ENCODE data around the gene GPR161.
"Not testable (repeated sequence)": the region's sequence is repeated elsewhere in the genome, so short reads cannot be mapped to it uniquely, and the experiment has no call there.

The GPR161 gene

DNA sequence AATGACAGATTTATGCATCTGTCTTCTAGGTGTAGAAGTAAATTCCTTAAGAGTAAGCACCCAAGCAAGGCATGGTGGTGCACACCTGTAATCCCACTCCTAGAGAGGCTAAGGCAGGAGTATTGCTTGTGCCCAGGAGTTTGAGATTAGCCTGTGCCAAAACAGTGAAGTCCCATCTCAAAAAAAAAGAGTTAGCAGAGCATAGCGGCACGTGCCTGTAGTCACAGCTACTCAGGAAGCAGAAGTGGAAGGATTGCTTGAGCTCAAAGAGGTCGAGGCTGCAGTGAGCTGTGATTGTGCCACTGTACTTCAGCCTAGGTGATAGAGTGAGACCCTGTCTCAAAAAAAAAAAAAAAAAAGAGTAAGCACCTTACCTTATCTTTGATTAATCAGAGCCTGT lies 26.9 kb upstream of the GPR161 start:
- Mint-ChIP-seq H3K27ac (no peak overlapping the region), H3K27me3 (ENCODE audit: low read depth) (peaks cover 4% of the 10 kb centered on the region), H3K4me1 (no peaks in the 10 kb centered on the region), H3K4me3 (no peak overlapping the region), H3K36me3 (ENCODE audit: low read depth) (peaks cover 10% of the 10 kb centered on the region), H3K9me3 (peaks cover 15% of the 10 kb centered on the region)
- TF ChIP-seq, protein P1, sequence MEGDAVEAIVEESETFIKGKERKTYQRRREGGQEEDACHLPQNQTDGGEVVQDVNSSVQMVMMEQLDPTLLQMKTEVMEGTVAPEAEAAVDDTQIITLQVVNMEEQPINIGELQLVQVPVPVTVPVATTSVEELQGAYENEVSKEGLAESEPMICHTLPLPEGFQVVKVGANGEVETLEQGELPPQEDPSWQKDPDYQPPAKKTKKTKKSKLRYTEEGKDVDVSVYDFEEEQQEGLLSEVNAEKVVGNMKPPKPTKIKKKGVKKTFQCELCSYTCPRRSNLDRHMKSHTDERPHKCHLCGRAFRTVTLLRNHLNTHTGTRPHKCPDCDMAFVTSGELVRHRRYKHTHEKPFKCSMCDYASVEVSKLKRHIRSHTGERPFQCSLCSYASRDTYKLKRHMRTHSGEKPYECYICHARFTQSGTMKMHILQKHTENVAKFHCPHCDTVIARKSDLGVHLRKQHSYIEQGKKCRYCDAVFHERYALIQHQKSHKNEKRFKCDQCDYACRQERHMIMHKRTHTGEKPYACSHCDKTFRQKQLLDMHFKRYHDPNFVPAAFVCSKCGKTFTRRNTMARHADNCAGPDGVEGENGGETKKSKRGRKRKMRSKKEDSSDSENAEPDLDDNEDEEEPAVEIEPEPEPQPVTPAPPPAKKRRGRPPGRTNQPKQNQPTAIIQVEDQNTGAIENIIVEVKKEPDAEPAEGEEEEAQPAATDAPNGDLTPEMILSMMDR (IDR thresholded peaks at IDR 0.05; ENCODE audit: unreplicated experiment in 3 of 3), result no peak

GRCh38 chr1:168161459-168161858 lies 24.7 kb upstream of the GPR161 start:
- peaks cover 17% of the 10 kb centered on the region for H3K36me3 Mint-ChIP-seq (ENCODE audit: low read depth)
- H3K4me3 Mint-ChIP-seq, result no peak overlapping the region
- H3K27ac Mint-ChIP-seq, result no peak overlapping the region
- no peaks in the 10 kb centered on the region for H3K4me1 Mint-ChIP-seq
- no peaks in the 10 kb centered on the region for H3K27me3 Mint-ChIP-seq (ENCODE audit: low read depth)
- TF ChIP-seq, protein P1 (IDR thresholded peaks at IDR 0.05; ENCODE audit: unreplicated experiment in 3 of 3), result no peak
- peaks cover 35% of the 10 kb centered on the region for H3K9me3 Mint-ChIP-seq

DNA sequence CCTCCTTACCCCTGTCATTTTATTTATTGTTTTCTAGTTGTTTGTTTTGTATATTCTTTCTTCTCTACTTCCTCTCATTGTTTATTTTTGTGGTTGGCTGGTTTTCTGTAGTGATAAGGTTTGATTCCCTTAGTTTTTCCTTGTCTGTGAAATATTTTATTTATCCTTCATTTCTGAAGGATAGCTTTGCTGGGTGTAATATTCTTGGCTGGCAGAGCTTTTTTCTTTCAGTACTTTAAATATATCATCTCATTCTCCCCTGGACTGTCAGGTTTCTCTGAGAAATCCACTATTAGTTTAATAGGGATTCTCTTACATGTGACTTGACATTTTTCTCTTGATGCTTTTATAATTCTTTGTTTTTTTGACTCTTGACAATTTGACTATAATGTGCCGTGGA lies 23.2 kb upstream of the GPR161 start:
- Mint-ChIP-seq H3K36me3 (ENCODE audit: low read depth) (peaks cover 17% of the 10 kb centered on the region), H3K4me1 (no peaks in the 10 kb centered on the region), H3K27me3 (ENCODE audit: low read depth) (no peaks in the 10 kb centered on the region), H3K9me3 (peaks cover 44% of the 10 kb centered on the region), H3K4me3 (no peak overlapping the region), H3K27ac (no peak overlapping the region)
- TF ChIP-seq, protein P1 (IDR thresholded peaks at IDR 0.05; ENCODE audit: unreplicated experiment in 3 of 3), result no peak

GRCh38 chr1:168159251-168159650 lies 22.5 kb upstream of the GPR161 start:
- no peaks in the 10 kb centered on the region for H3K4me1 Mint-ChIP-seq
- no peak overlapping the region for H3K27ac Mint-ChIP-seq
- H3K9me3 Mint-ChIP-seq, result peaks cover 45% of the 10 kb centered on the region
- TF ChIP-seq, protein P1 (IDR thresholded peaks at IDR 0.05; ENCODE audit: unreplicated experiment in 3 of 3), result no peak
- peaks cover 17% of the 10 kb centered on the region for H3K36me3 Mint-ChIP-seq (ENCODE audit: low read depth)
- H3K4me3 Mint-ChIP-seq, result no peak overlapping the region
- H3K27me3 Mint-ChIP-seq (ENCODE audit: low read depth), result no peaks in the 10 kb centered on the region

- TF ChIP-seq, protein P1 (IDR thresholded peaks at IDR 0.05; ENCODE audit: unreplicated experiment in 3 of 3), result no peak
- no peak overlapping the region for H3K4me3 Mint-ChIP-seq
- no peak overlapping the region for H3K27ac Mint-ChIP-seq
- peaks cover 45% of the 10 kb centered on the region for H3K9me3 Mint-ChIP-seq
- H3K4me1 Mint-ChIP-seq, result no peaks in the 10 kb centered on the region
- peaks cover 17% of the 10 kb centered on the region for H3K36me3 Mint-ChIP-seq (ENCODE audit: low read depth)
- no peaks in the 10 kb centered on the region for H3K27me3 Mint-ChIP-seq (ENCODE audit: low read depth)
Observed at GRCh38 chr1:168157638-168158037, 20.9 kb upstream of the GPR161 start.

- Mint-ChIP-seq H3K4me1 (no peaks in the 10 kb centered on the region), H3K27me3 (ENCODE audit: low read depth) (no peaks in the 10 kb centered on the region), H3K9me3 (peaks cover 45% of the 10 kb centered on the region), H3K27ac (no peak overlapping the region), H3K36me3 (ENCODE audit: low read depth) (peaks cover 17% of the 10 kb centered on the region), H3K4me3 (no peak overlapping the region)
- TF ChIP-seq, protein P1 (IDR thresholded peaks at IDR 0.05; ENCODE audit: unreplicated experiment in 3 of 3), result no peak
Observed at GRCh38 chr1:168155910-168156309, 19.2 kb upstream of the GPR161 start.

DNA sequence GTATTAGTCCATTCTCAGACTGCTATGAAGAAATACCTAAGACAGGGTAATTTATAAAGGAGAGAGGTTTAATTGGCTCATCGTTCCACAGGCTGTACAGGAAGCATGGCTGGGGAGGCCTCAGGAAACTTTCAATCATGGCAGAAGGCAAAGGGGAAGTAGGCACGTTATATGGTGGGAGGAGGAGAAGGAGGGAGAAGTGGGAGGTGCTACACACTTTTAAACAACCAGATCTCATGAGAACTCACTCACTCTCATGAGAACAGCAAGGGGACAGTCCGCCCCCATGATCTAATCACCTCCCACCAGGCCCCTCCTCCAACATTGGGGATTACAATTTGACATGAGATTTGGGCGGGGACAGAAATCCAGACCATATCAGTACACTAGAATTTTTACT lies 18.0 kb upstream of the GPR161 start:
- H3K36me3 Mint-ChIP-seq (ENCODE audit: low read depth); H3K27me3 Mint-ChIP-seq (ENCODE audit: low read depth); H3K27ac Mint-ChIP-seq; H3K4me3 Mint-ChIP-seq; H3K4me1 Mint-ChIP-seq: not testable (repeated sequence)
- H3K9me3 Mint-ChIP-seq, result peaks cover 36% of the 10 kb centered on the region
